K562 (cell line): ENCODE results near the gene FTL. TPM values are rescaled to one million over a fixed set of nuclear protein-coding genes. Genes with fewer than 3 reads are reported as not detected.
A peak's percentile ranks its signal among the peaks of the same experiment; 100 is the strongest.

ENCODE experiments used
- BHLHE40 ChIP-seq: IDR thresholded peaks from 2 replicates; pipeline ENCODE4 v1.6.1; 2011; ENCODE audit warnings: low read length, improper control_type of control experiment
- DDX20 ChIP-seq: fragments of 450-650 bp; IDR thresholded peaks from 2 replicates; pipeline ENCODE4 v1.6.1; 2016; ENCODE audit warnings: missing genetic modification characterization, low read depth, mild to moderate bottlenecking, missing compliant biosample characterization, moderate library complexity
- ELK3 ChIP-seq: fragments of 450-650 bp; formaldehyde crosslinking; IDR thresholded peaks from 2 replicates; pipeline ENCODE4 v1.4.0; 2020; ENCODE audit warnings: mild to moderate bottlenecking
- HDGF ChIP-seq: fragments of 450-650 bp; IDR thresholded peaks from 2 replicates; pipeline ENCODE4 v1.6.1; 2016
- HIVEP1 ChIP-seq: fragments of 250-450 bp; sonication (Bioruptor Pico); IDR thresholded peaks from 2 replicates; pipeline ENCODE4 v1.4.0; 2020; ENCODE audit warnings: mild to moderate bottlenecking
- JUN ChIP-seq, 2 experiments: sonication (generic) in 1 of 2; formaldehyde crosslinking in 1 of 2; IDR thresholded peaks; 2 replicates each; pipeline versions ENCODE4 v1.6.1 to v1.8.0; 2012 to 2022; ENCODE audit warnings: borderline replicate concordance in 2 of 2, mild to moderate bottlenecking in 2 of 2, improper control_type of control experiment in 1 of 2, low read depth in 1 of 2, low read length in 1 of 2, missing genetic modification reagents in 1 of 2
- MAZ ChIP-seq, 2 experiments: fragments of 450-650 bp in 1 of 2; sonication (generic) in 1 of 2; formaldehyde crosslinking; IDR thresholded peaks in 1 of 2; conservative IDR thresholded peaks in 1 of 2; 2 replicates each; pipeline versions ENCODE4 v1.4.0 to v1.5.0; 2020; ENCODE audit warnings: mild to moderate bottlenecking in 1 of 2, missing genetic modification reagents in 1 of 2
- NONO ChIP-seq, 2 experiments: fragments of 200-400 bp in 1 of 2; fragments of 450-650 bp in 1 of 2; formaldehyde crosslinking in 1 of 2; IDR thresholded peaks; 2 replicates each; pipeline ENCODE4 v1.6.1; 2017; ENCODE audit warnings: low read depth in 2 of 2, mild to moderate bottlenecking in 2 of 2, moderate library complexity in 2 of 2, low read length in 1 of 2
- RAD51 ChIP-seq: fragments of 450-650 bp; IDR thresholded peaks from 2 replicates; pipeline ENCODE4 v1.7.1; 2016; ENCODE audit warnings: low read depth, mild to moderate bottlenecking, borderline replicate concordance
- SMAD4 ChIP-seq: fragments of 250-450 bp; sonication (Bioruptor Pico); conservative IDR thresholded peaks from 2 replicates; pipeline ENCODE4 v1.8.0; 2021; ENCODE audit warnings: inconsistent platforms, mild to moderate bottlenecking, moderate library complexity
- TFAP4 ChIP-seq: sonication (generic); formaldehyde crosslinking; IDR thresholded peaks from 2 replicates; pipeline ENCODE4 v1.8.0; 2022; ENCODE audit warnings: missing genetic modification reagents, mild to moderate bottlenecking, moderate library complexity, borderline replicate concordance
- THRA ChIP-seq: fragments of 450-650 bp; IDR thresholded peaks from 2 replicates; pipeline ENCODE4 v1.6.1; 2017; ENCODE audit warnings: mild to moderate bottlenecking, moderate library complexity
- TOE1 ChIP-seq, 2 experiments: fragments of 450-650 bp in 1 of 2; sonication (generic) in 1 of 2; formaldehyde crosslinking in 1 of 2; IDR thresholded peaks; 2 replicates each; pipeline versions ENCODE4 v1.7.1 to v1.8.0; 2016 to 2022; ENCODE audit warnings: borderline replicate concordance in 2 of 2, mild to moderate bottlenecking in 2 of 2, antibody characterized with exemption in 1 of 2, inconsistent platforms in 1 of 2, low read depth in 1 of 2, missing genetic modification reagents in 1 of 2, moderate library complexity in 1 of 2
- TRIM24 ChIP-seq, 2 experiments: fragments of 450-650 bp; IDR thresholded peaks; 2 replicates each; pipeline ENCODE4 v1.6.1; 2016
- TSC22D4 ChIP-seq: fragments of 450-650 bp; IDR thresholded peaks from 2 replicates; pipeline ENCODE4 v1.6.1; 2016; ENCODE audit warnings: missing genetic modification characterization, missing biosample characterization, control low read depth
- ZBTB17 ChIP-seq: fragments of 450-650 bp; formaldehyde crosslinking; IDR thresholded peaks from 2 replicates; pipeline ENCODE4 v1.4.0; 2020; ENCODE audit warnings: mild to moderate bottlenecking
- ZNF282 ChIP-seq: sonication (generic); formaldehyde crosslinking; IDR thresholded peaks from 2 replicates; pipeline ENCODE4 v1.8.1; 2023; ENCODE audit warnings: missing genetic modification reagents
- polyA plus RNA-seq, 8 experiments: library from polyadenylated mRNA; depleted of rRNA in 4 of 8; stranded (reverse) in 5 of 8; unstranded in 3 of 8; fragments of >200 nt; fragmentation: Nextera tagmentation in 2 of 8; fragmentation: Illumina TruSeq in 1 of 8; extraction: Ambion mirVana in 2 of 8; extraction: Trizol in 1 of 8; gene quantifications; 2 replicates each; pipeline versions ENCODE4 v1.2.1 to v1.2.3, GENCODE V29; 2011 to 2014; ENCODE audit warnings: inconsistent platforms in 1 of 8, missing spikeins in 1 of 8
- total RNA-seq, 7 experiments: library from RNA; depleted of rRNA in 6 of 7; stranded (reverse); fragments of >200 nt in 6 of 7; fragmentation: Illumina TruSeq in 2 of 7; extraction: Trizol in 2 of 7; gene quantifications; 2 replicates each; pipeline versions ENCODE4 v1.2.1 to v1.2.3, GENCODE V29; 2011 to 2021; ENCODE audit warnings: low replicate concordance in 1 of 7
- TF ChIP-seq, protein P1 (sequence below): fragments of 250-450 bp; sonication (Bioruptor Pico); IDR thresholded peaks from 2 replicates; pipeline ENCODE4 v1.5.0; 2020; ENCODE audit warnings: mild to moderate bottlenecking
- TF ChIP-seq, protein P2 (sequence below): fragments of 250-450 bp; sonication (Bioruptor Pico); IDR thresholded peaks from 2 replicates; pipeline ENCODE4 v1.4.0; 2020

Gene FTL
- total and polyA plus RNA-seq, 9 of the 15 experiments (the other 6 are each of a cell fraction or from before 2014, with no cell fraction given) = 1,231 to 27,415 (median 3,965) TPM

DNA sequence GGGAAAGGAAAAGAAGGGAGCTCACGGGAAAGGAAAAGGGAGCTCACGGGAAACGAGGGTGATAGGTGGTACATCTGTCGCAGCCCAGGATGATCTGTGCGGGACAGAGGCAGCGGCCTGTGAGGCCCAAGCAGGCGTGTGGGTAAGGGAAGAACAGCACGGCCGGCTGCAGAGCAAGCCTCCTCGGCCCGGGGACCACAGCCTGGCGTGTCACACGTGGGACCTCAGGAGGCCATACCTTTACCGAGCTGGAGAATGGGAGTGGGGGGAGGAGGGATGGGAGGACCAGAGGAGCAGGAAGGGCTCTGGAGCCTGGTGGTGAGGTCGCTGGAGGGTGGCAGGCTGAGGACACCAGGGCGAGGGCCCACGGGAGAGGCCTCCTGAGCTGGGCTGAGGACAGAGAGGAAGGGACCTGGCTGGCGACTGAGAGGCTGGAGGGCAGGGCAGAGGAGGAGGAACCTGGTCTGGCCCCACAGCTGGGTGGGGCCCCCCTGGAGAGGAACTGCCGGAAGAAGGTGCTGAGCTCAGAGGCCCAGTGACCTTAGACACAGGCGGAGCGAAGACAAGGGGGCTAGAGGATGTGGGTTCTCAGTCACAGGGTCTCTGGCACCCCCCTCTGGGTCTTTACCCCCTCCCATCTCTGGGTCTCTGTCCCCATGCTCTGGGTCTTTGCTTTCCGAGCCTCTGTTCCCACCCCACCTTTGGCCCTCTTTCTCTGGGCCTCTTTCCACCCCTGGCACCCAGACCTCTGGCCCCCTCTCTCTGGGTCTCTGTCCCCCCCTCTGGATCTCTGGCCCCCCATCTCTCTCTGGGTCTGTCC is 2.9 kb upstream of the FTL start (continued):
- peak; percentile 67 for TF ChIP-seq TOE1 (IDR thresholded peaks at IDR 0.05; ENCODE audit: borderline replicate concordance)
- 0 out of 2 replicates have a peak, but pooled peaks have one; percentile 64 for TF ChIP-seq TOE1 (CRISPR knock-in tag; IDR thresholded peaks at IDR 0.05; ENCODE audit: borderline replicate concordance, low read depth)
- TF ChIP-seq, protein P1, sequence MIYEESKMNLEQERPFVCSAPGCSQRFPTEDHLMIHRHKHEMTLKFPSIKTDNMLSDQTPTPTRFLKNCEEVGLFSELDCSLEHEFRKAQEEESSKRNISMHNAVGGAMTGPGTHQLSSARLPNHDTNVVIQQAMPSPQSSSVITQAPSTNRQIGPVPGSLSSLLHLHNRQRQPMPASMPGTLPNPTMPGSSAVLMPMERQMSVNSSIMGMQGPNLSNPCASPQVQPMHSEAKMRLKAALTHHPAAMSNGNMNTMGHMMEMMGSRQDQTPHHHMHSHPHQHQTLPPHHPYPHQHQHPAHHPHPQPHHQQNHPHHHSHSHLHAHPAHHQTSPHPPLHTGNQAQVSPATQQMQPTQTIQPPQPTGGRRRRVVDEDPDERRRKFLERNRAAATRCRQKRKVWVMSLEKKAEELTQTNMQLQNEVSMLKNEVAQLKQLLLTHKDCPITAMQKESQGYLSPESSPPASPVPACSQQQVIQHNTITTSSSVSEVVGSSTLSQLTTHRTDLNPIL (CRISPR knock-in tag) = no peak
- TF ChIP-seq ELK3 = no peak
- no peak for TF ChIP-seq DDX20 (tag)
- TF ChIP-seq HIVEP1 = 0 out of 2 replicates have a peak, but pooled peaks have one; percentile 5
- TF ChIP-seq, protein P2, sequence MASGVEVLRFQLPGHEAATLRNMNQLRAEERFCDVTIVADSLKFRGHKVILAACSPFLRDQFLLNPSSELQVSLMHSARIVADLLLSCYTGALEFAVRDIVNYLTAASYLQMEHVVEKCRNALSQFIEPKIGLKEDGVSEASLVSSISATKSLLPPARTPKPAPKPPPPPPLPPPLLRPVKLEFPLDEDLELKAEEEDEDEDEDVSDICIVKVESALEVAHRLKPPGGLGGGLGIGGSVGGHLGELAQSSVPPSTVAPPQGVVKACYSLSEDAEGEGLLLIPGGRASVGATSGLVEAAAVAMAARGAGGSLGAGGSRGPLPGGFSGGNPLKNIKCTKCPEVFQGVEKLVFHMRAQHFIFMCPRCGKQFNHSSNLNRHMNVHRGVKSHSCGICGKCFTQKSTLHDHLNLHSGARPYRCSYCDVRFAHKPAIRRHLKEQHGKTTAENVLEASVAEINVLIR (CRISPR knock-in tag) = no peak
- peak; percentile 98 for TF ChIP-seq HDGF
- no peak for TF ChIP-seq TSC22D4
- TF ChIP-seq MAZ (CRISPR knock-in tag; conservative IDR thresholded peaks at IDR 0.05 in 1 of 2, IDR thresholded peaks at IDR 0.05 in 1 of 2) = peak; percentile 93 to 95
- peak; percentile 89 for TF ChIP-seq SMAD4 (CRISPR knock-in tag)
- TF ChIP-seq TRIM24 (IDR thresholded peaks at IDR 0.05) = peak in 1 of 2 experiments; percentile 29; a peak in 1 of 4 replicates
- TF ChIP-seq BHLHE40 = 0 out of 2 replicates have a peak, but pooled peaks have one; percentile 5
- no peak for TF ChIP-seq RAD51
- peak; percentile 97 for TF ChIP-seq TFAP4 (CRISPR knock-in tag)
- no peak for TF ChIP-seq ZNF282 (CRISPR knock-in tag)
- TF ChIP-seq JUN (IDR thresholded peaks at IDR 0.05; ENCODE audit: borderline replicate concordance, low read depth, low read length) = no peak
- TF ChIP-seq JUN (CRISPR knock-in tag; IDR thresholded peaks at IDR 0.05; ENCODE audit: borderline replicate concordance) = no peak
- no peak for TF ChIP-seq THRA
- no peak for TF ChIP-seq NONO (IDR thresholded peaks at IDR 0.05; ENCODE audit: low read depth in 2 of 2, low read length in 1 of 2)
- TF ChIP-seq ZBTB17 (CRISPR knock-in tag) = 0 out of 2 replicates have a peak, but pooled peaks have one; percentile 69
